ENCODE results near the gene CDC73. TPM values are rescaled to one million over a fixed set of nuclear protein-coding genes. Genes with fewer than 3 reads are reported as not detected.
"Not testable (repeated sequence)": the region's sequence is repeated elsewhere in the genome, so short reads cannot be mapped to it uniquely, and the experiment has no call there.

Gene CDC73
- polyA plus RNA-seq, 4 donors: 40.9 to 55.1 (median 52.3) TPM

GRCh38 chr1:193113258-193113991 is 8.4 kb upstream of the CDC73 start:
- DNase-seq (ENCODE audit: low read depth in 4 of 4, low spot score in 3 of 4): no peak

DNA sequence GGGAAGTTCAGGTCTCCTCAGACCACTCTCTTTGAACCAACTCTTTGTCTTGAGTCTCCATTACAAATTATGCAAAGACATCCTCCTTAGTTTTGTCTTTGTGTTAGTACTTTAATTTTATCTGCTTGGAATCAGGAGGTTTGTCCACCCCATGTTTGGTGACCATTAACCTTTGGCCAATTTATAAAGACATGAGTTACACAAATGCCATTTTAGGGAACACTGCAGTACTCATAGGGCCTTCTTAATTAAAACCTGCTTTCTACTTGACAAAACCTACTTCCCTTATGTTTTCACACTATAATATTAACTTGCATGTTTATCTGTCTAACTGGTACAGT is 7.9 kb upstream of the CDC73 start:
- DNase-seq (ENCODE audit: low read depth in 4 of 4, low spot score in 3 of 4): no peak

GRCh38 chr1:193114485-193115095 is 7.2 kb upstream of the CDC73 start:
- DNase-seq (ENCODE audit: low read depth in 4 of 4, low spot score in 3 of 4): no peak

GRCh38 chr1:193115629-193116227 is 6.1 kb upstream of the CDC73 start:
- no peak for DNase-seq (ENCODE audit: low read depth in 4 of 4, low spot score in 3 of 4)

- not testable (repeated sequence) for DNase-seq (ENCODE audit: low read depth in 4 of 4, low spot score in 3 of 4)
Observed at GRCh38 chr1:193117167-193117566, 4.7 kb upstream of the CDC73 start.

DNA sequence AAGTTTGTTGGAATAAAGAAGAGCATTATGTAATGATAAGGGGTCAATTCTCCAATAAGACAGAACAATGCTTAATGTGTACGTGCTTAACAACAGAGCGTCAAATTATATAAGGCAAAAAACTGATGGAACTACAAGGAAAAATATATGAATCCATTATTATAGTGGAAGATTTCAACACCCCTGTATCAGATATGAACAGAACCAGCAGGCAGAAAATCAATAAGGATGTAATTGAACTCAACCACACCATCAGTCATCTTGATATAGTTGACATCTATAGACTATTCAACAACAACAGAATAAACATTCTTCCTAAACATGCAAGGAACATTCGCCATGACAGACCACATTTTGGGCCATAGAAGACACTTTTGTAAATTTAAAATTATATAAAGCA is 3.6 kb upstream of the CDC73 start:
- no peak for DNase-seq (ENCODE audit: low read depth in 4 of 4, low spot score in 3 of 4)

GRCh38 chr1:193118803-193119730 is 2.8 kb upstream of the CDC73 start:
- no peak for DNase-seq (ENCODE audit: low read depth in 4 of 4, low spot score in 3 of 4)

GRCh38 chr1:193120604-193121166 is 1.1 kb upstream of the CDC73 start:
- DNase-seq (ENCODE audit: low read depth in 4 of 4, low spot score in 3 of 4): no peak

DNA sequence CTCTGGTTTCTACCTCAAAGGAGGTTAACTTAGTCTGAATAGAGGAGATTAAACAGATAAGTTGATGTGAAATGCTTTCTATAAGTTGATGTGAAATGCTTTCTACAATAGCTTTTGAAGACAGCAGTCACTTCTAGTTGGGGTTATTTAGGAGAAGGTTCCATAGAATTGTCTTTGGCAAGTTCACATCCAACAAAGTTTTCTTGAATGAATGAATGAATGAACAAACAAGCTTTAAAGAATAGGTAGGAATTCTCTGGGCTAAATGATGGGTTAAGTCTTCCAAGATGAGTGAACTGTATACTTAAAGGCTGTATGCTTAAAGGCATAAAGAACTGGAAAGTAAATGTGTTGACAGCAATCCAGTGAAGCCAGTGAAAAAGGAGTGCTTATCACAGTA is 1.9 kb downstream of the CDC73 start:
- no peak for DNase-seq (ENCODE audit: low read depth in 4 of 4, low spot score in 3 of 4)

- DNase-seq (ENCODE audit: low read depth in 4 of 4, low spot score in 3 of 4): no peak
Observed at GRCh38 chr1:193125369-193125768, 3.5 kb downstream of the CDC73 start.

GRCh38 chr1:193131266-193131860 is 9.5 kb downstream of the CDC73 start:
- no peak for DNase-seq (ENCODE audit: low read depth in 4 of 4, low spot score in 3 of 4)

- DNase-seq (ENCODE audit: low read depth in 4 of 4, low spot score in 3 of 4): no peak
Observed at GRCh38 chr1:193140254-193140653, 18.4 kb downstream of the CDC73 start.

DNA sequence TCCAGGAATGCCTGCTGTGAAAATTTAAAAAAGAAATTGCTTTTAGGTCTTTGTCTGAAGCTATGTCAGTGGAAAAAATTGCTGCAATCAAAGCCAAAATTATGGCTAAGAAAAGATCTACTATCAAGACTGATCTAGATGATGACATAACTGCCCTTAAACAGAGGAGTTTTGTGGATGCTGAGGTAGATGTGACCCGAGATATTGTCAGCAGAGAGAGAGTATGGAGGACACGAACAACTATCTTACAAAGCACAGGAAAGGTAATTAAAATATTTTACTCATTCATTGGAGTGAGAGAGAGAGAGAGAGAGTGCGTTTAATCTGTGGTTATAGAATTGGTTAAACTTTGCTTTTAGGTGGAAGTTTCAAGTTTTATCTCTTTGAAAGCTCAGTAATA is 20.0 kb downstream of the CDC73 start:
- no peak for DNase-seq (ENCODE audit: low read depth in 4 of 4, low spot score in 3 of 4)

DNA sequence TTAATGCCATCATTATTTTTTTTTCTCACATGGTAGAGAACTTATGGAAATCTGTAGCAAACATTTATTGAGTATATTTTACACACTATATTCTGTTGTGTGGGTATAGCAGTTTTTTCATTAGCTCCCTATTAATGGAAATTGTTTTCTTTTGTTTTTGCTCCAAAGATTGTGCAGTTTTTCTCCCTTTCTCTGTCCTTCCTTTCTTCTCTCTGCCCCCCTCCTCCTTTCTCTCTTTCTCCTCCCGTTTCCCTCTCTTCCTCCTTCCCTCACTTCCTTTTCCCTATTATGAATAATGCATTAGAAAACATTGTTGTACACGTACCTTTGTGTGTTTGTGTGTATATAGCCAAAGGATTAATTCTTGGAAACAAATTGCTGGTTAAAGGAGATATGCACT is 20.6 kb downstream of the CDC73 start:
- DNase-seq (ENCODE audit: low read depth in 4 of 4, low spot score in 3 of 4): no peak

GRCh38 chr1:193143285-193143684 is 21.5 kb downstream of the CDC73 start:
- no peak for DNase-seq (ENCODE audit: low read depth in 4 of 4, low spot score in 3 of 4)

- DNase-seq (ENCODE audit: low read depth in 4 of 4, low spot score in 3 of 4): no peak
Observed at GRCh38 chr1:193144361-193144938, 22.6 kb downstream of the CDC73 start.

DNA sequence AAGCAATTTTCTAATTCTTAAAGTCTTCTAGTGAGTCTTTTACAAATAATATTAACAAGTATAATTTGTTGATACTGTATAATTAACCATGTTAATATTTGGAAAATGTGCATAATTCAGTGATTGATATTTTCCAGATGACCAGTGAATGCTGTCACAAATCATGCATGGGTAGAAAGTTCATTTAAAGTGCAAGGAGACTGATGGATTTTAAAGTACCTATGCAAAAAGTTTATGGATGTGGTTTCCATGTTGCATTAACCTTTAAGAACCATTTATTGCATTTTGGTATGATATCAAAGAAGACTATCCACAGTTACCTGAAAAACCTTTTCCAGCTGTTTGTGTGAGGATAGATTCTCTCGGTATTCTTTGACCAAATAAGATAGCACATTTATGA is 23.2 kb downstream of the CDC73 start:
- DNase-seq (ENCODE audit: low read depth in 4 of 4, low spot score in 3 of 4): no peak

DNA sequence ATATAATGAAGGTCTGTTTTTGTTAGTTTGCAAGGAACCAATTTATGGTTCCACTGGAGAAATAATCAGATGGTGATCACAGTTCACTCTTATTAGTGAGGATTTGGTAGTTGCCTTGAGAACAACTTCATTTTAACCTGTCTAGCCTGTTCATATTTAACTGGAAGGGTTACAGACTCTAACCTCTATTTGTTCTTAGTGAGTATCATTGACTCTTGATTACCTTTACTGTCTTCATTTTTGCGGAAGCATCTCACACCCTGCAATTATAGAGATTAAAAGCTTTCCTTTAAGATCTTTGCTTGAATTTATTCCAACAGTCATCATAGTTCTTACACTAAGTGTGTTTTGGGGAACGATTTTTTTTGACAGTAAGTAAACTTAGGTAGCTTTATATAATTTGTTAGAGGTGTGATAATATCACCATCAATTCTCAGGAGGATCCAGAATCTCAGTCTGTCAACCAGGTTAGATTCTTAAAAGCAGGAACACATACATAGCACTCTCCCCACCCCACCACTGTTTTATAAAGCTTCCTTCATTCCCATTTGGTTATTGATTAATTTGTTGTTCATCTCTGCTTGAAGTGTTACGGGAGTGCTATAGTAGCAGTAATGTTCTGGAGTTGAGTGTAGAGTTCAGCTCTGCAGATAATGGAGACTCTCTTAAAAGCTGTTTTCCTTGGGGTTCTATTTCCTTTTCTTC is 34.4 kb downstream of the CDC73 start:
- no peak for DNase-seq (ENCODE audit: low read depth in 4 of 4, low spot score in 3 of 4)

GRCh38 chr1:193156822-193157142 is 35.0 kb downstream of the CDC73 start:
- DNase-seq (ENCODE audit: low read depth in 4 of 4, low spot score in 3 of 4): no peak

DNA sequence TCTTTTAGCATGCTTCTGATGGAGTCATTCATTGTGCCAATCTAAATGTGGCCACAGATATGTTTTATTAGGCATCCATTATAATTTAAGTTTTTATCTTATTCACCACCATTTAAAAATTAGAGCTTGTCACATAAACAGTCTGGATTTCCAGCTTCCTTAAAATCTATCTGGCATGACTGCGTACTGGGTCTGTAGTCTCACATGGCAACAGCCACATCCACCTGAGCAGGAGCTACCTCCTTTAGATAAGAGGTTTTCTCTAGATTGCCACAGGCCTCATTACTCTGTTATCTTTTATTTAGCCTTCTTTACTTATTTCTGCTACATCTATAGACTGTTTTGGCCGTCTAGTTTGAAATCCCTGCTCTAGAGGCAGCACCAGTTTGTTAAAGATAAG is 35.5 kb downstream of the CDC73 start:
- DNase-seq (ENCODE audit: low read depth in 4 of 4, low spot score in 3 of 4): no peak
